ENCODE data around the gene SLC6A7.
"Not testable (repeated sequence)": the region's sequence is repeated elsewhere in the genome, so short reads cannot be mapped to it uniquely, and the experiment has no call there.

SLC6A7 gene

GRCh38 chr5:150245111-150245789, 55.4 kb downstream of the SLC6A7 start:
- no peak for DNase-seq

- DNase-seq, result no peak
Measured at GRCh38 chr5:150245808-150246207, 55.9 kb downstream of the SLC6A7 start.

- DNase-seq, result no peak
Measured at GRCh38 chr5:150246429-150246828, 56.6 kb downstream of the SLC6A7 start.

GRCh38 chr5:150246835-150247234, 57.0 kb downstream of the SLC6A7 start:
- DNase-seq, result no peak

- no peak for DNase-seq
Measured at GRCh38 chr5:150247726-150248125, 57.9 kb downstream of the SLC6A7 start.

- not testable (repeated sequence) for DNase-seq
Measured at GRCh38 chr5:150248493-150248892, 58.6 kb downstream of the SLC6A7 start.

GRCh38 chr5:150248946-150249345, 59.1 kb downstream of the SLC6A7 start:
- no peak for DNase-seq

GRCh38 chr5:150249744-150250143, 59.9 kb downstream of the SLC6A7 start:
- DNase-seq, result no peak

GRCh38 chr5:150251504-150251903, 61.6 kb downstream of the SLC6A7 start:
- no peak for DNase-seq

- DNase-seq, result no peak
Measured at GRCh38 chr5:150252489-150252888, 62.6 kb downstream of the SLC6A7 start.

GRCh38 chr5:150253416-150254208, 63.8 kb downstream of the SLC6A7 start:
- DNase-seq, result no peak

- DNase-seq, result no peak
Measured at GRCh38 chr5:150254363-150254762, 64.5 kb downstream of the SLC6A7 start.

- DNase-seq, result no peak
Measured at GRCh38 chr5:150254774-150255173, 64.9 kb downstream of the SLC6A7 start.

GRCh38 chr5:150255659-150256409, 66.0 kb downstream of the SLC6A7 start:
- no peak for DNase-seq

GRCh38 chr5:150256410-150257064, 66.7 kb downstream of the SLC6A7 start:
- no peak for DNase-seq

GRCh38 chr5:150257424-150257823, 67.6 kb downstream of the SLC6A7 start:
- DNase-seq, result no peak

GRCh38 chr5:150258130-150258529, 68.3 kb downstream of the SLC6A7 start:
- DNase-seq, result no peak

All from NCI-H526 (cell line).